ENCODE measurements around the gene BGLAP. TPM values are rescaled to one million over a fixed set of nuclear protein-coding genes. Genes with fewer than 3 reads are reported as not detected.

Gene BGLAP
- total RNA-seq, 1 experiment from 2014 or later = 1.4 TPM

- TF ChIP-seq JUND (IDR thresholded peaks at IDR 0.05) (no peak), ATF3 (IDR thresholded peaks at IDR 0.05) (no peak), SRF (IDR thresholded peaks at IDR 0.05; ENCODE audit: low read depth) (no peak), ZBTB33 (IDR thresholded peaks at IDR 0.05; ENCODE audit: extremely low read depth, insufficient replicate concordance, low read length) (no peak), ELF1 (IDR thresholded peaks at IDR 0.05; ENCODE audit: borderline replicate concordance, low read depth) (no peak)
- DNase-seq (ENCODE audit: low read depth, low spot score) = no peak
- no peak for ATAC-seq
- peak overlapping the region; percentile 90 for H3K27ac ChIP-seq (ENCODE audit: low read depth, low read length)
- ChIA-PET POLR2A (interaction anchor here (1.3 to 1.8 kb wide), 3 partner anchors 12 to 174 kb away, joined by 3 to 5 read pairs (median 5); partner anchors contain the start of genes GLMP and PMF1), RAD21 (ENCODE audit: low non-redundant PET in 1 of 2, low total read pairs in 2 of 2, uncharacterized antibody in 2 of 2, unreplicated experiment in 2 of 2) (no interaction called here), CTCF (interaction anchor here (2.3 kb wide), 1 partner anchor 36 kb away, joined by 6 read pairs; no protein-coding TSS in a partner anchor)
- H3K4me2 ChIP-seq (ENCODE audit: low read length) = peak overlapping the region; percentile 91
- BruUV-seq (replicated peaks) = no TSS peak
- H4K20me1 ChIP-seq (ENCODE audit: insufficient read depth) = peaks cover 10% of the 10 kb centered on the region; the same call in 1 of the 2 replicates
- H3K4me3 ChIP-seq (replicated peaks in 1 of 2; ENCODE audit: low read depth in 1 of 2, low read length in 2 of 2) = peak overlapping the region; percentile 77 to 96
- no peak overlapping the region for H2AFZ ChIP-seq (ENCODE audit: low read depth, low read length, poor library complexity, severe bottlenecking)
- intact Hi-C loops (cut with micrococcal nuclease) = loop anchor here (2.0 kb wide), 1 partner anchor 55 kb away; the partner anchor contains the start of genes CCT3 and TSACC
- no peaks in the 10 kb centered on the region for H3K9me2 ChIP-seq (ENCODE audit: insufficient read depth)
- no peaks in the 10 kb centered on the region for H3K9me3 ChIP-seq (ENCODE audit: control insufficient read depth in 1 of 2, insufficient read depth in 1 of 2, low read depth in 1 of 2, low read length in 2 of 2)
- H3K4me1 ChIP-seq (ENCODE audit: control insufficient read depth in 1 of 2, insufficient read depth in 2 of 2, low read length in 2 of 2) = peaks cover 25 to 27% of the 10 kb centered on the region in 2 experiments
- H3K79me2 ChIP-seq (ENCODE audit: insufficient read depth, low read length) = peaks cover 50% of the 10 kb centered on the region
- H3K27me3 ChIP-seq (ENCODE audit: insufficient read depth, low read length) = no peaks in the 10 kb centered on the region
- peak overlapping the region; percentile 98 for H3K9ac ChIP-seq (ENCODE audit: low read length)
- peaks cover 8 to 19% of the 10 kb centered on the region in 2 experiments; a peak in 3 of 4 replicates for H3K36me3 ChIP-seq (ENCODE audit: control insufficient read depth in 1 of 2, insufficient read depth in 2 of 2, low read length in 2 of 2)
These were observed 41.5 kb downstream of the BGLAP start for GRCh38 chr1:156283521-156283920.

DNA sequence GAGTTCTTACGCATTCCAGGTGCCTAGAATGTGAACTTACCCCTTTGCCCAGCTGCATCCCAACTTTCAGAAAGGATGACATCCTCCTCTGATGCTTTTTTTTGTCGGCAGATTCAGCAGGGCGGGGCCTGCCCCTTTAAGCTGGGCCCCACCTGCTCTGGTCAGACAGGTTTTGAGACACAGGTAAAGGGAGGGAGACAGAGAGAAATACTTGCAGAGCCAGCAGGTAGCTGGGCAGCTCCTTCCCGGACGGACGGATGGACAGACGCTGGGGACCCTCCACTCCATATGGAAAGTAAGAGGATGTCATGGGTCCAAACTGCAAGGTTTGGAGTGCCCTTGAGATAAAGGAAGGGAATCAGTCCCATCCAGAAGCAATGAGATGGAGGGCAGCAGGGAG, 42.1 kb downstream of the BGLAP start, which contains the start of gene TMEM79:
Gene TMEM79 (plus strand): TSS at position 214 of the 400 bp plus-strand sequence. CDS start 902 bp downstream, outside the sequence.
- ATAC-seq = no peak
- H3K4me2 ChIP-seq (ENCODE audit: low read length) = peak within 1 kb of the TSS; percentile 91
- no peak within 1 kb of the TSS for H2AFZ ChIP-seq (ENCODE audit: low read depth, low read length, poor library complexity, severe bottlenecking)
- H3K79me2 ChIP-seq (ENCODE audit: insufficient read depth, low read length) = peaks cover 44% of the 10 kb centered on the region
- H3K4me3 ChIP-seq (replicated peaks in 1 of 2; ENCODE audit: low read depth in 1 of 2, low read length in 2 of 2) = peak within 1 kb of the TSS; percentile 77 to 96
- peak within 1 kb of the TSS; percentile 90 for H3K27ac ChIP-seq (ENCODE audit: low read depth, low read length)
- peaks cover 25 to 27% of the 10 kb centered on the region in 2 experiments for H3K4me1 ChIP-seq (ENCODE audit: control insufficient read depth in 1 of 2, insufficient read depth in 2 of 2, low read length in 2 of 2)
- ChIA-PET POLR2A (no interaction called here), CTCF (interaction anchor here (2.3 kb wide), 1 partner anchor 35 kb away, joined by 6 read pairs; no protein-coding TSS in a partner anchor), RAD21 (ENCODE audit: low non-redundant PET in 1 of 2, low total read pairs in 2 of 2, uncharacterized antibody in 2 of 2, unreplicated experiment in 2 of 2) (no interaction called here)
- BruUV-seq (replicated peaks) = no TSS peak
- H3K9me2 ChIP-seq (ENCODE audit: insufficient read depth) = no peaks in the 10 kb centered on the region
- intact Hi-C loops (cut with micrococcal nuclease) = no loop called here
- peaks cover 10% of the 10 kb centered on the region; the same call in 1 of the 2 replicates for H4K20me1 ChIP-seq (ENCODE audit: insufficient read depth)
- no peaks in the 10 kb centered on the region for H3K9me3 ChIP-seq (ENCODE audit: control insufficient read depth in 1 of 2, insufficient read depth in 1 of 2, low read depth in 1 of 2, low read length in 2 of 2)
- DNase-seq (ENCODE audit: low read depth, low spot score) = no peak
- peaks cover 2 to 13% of the 10 kb centered on the region in 2 experiments; a peak in 3 of 4 replicates for H3K36me3 ChIP-seq (ENCODE audit: control insufficient read depth in 1 of 2, insufficient read depth in 2 of 2, low read length in 2 of 2)
- TF ChIP-seq SP1 (IDR thresholded peaks at IDR 0.05; ENCODE audit: low read depth) (peak; percentile 28; the same call in 1 of the 2 replicates), ZNF274 (IDR thresholded peaks at IDR 0.05; ENCODE audit: low read depth, low read length) (no peak), EGR1 (IDR thresholded peaks at IDR 0.05; ENCODE audit: low read depth) (no peak), EZH2 (IDR thresholded peaks at IDR 0.05) (no peak), ZFX (IDR thresholded peaks at IDR 0.05) (no peak)
- TF ChIP-seq, protein P1, sequence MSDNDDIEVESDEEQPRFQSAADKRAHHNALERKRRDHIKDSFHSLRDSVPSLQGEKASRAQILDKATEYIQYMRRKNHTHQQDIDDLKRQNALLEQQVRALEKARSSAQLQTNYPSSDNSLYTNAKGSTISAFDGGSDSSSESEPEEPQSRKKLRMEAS (IDR thresholded peaks at IDR 0.05) = no peak
- no peaks in the 10 kb centered on the region for H3K27me3 ChIP-seq (ENCODE audit: insufficient read depth, low read length)
- peak within 1 kb of the TSS; percentile 98 for H3K9ac ChIP-seq (ENCODE audit: low read length)
